HG03064 (cell line): ENCODE data around the gene HFE.

Experiments
- ATAC-seq: cut with Tn5 transposase; IDR thresholded peaks from one replicate; pipeline ENCODE4 v1.9.1; 2021; ENCODE audit warnings: low read depth; ENCODE audit not compliant: unreplicated experiment

HFE gene

DNA sequence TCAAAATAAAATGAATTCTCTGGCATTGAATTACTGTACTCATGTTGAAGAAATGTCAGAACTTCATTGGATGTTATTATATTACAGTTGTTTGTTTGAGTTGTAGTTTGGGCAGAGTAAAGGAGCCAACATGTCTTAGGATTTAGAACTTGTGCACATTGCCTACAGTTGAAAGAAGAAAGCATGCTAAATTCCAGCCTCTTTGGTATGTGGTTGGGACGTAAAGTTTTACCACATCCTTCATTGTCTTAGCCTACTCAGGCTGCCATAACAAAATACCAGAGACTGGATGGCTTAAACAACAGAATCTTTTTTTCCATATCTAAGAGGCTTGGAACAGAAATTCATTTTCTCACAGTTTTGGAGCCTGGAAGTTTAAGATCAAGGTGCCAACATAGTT lies 42.4 kb downstream of the HFE start:
- no peak for ATAC-seq

DNA sequence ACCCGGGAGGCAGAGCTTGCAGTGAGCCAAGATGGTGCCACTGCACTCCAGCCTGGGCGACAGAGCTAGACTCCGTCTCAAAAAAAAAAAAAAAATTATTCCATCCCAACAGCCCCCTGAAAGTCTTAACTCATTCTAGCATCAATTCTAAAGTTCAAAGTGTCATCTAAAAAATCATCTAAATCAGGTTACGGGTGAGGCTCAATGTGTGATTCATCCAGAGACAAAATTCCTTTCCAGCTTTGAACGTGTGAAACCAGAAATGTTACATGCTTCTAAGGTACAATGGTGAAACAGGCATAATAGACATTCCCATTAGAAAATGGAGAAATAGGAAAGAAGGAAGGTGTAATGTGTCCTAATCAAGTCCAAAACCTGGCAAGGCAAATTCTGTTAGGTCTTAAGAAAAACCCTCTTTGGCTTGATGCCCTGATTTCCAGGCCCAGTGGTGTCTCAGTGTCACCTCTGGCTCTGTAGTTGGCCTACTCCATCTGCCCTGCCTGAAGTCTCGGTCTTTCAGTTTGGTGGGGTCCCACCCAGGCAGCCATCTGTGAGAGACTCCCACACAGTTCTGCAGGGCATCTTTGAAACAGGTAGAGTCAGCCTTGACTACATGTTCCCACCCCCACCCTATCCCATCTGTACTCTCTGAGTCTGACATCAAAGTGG lies 43.5 kb downstream of the HFE start:
- ATAC-seq, result no peak

DNA sequence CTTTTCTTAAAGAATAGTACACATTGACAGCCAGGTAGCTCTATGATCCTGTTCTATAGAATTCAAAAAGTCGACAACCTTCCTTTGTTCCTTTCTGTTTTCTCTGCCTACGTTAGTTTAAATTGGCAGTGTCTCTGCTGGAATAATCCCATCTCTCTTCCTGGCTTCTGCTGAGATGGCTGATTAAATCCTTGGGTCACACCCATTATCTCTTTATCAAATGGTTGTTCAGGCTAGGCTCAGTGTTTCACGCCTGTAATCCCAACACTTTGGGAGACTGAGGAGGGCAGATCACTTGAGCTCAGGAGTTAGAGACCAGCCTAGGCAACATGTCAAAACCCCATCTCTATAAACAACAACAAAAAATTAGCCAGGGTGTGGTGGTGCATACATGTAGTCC lies 44.4 kb downstream of the HFE start:
- no peak for ATAC-seq

GRCh38 chr6:26133730-26134129 lies 46.5 kb downstream of the HFE start:
- ATAC-seq, result no peak

- no peak for ATAC-seq
These were observed 49.1 kb downstream of the HFE start for GRCh38 chr6:26136321-26136720.

DNA sequence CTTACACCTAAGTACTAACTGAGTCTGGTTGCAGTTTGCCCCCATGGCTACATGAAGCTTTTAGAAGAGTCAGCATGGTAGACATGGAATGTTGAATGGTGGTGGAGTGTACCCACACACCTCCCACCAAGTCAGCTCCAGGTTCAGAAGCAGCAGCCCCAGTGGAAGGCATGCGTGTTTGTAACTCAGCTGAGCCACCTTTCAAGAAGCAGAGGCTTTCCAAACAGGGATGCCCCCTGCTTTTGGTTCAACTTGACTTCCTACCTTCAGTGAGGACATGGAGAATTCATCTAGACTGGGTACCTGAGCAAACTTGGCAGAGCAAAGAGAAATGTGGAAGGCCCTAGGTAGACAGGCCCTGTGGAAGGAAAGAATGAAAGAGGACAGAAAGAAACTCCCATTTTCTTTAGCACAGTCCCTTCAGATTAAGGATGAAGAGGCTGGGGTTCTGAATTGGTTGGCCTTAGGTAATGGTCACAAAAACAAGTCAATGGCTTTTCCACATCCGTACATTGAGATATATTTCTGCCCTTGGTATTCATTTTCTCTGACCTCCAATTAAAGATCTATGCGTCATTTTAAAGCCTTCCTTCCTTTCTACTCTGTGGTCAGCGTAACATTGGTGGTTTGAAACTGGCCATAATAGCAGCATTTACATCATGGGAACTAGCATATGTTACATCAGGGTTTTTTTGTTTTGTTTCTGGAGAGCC lies 53.2 kb downstream of the HFE start:
- ATAC-seq, result no peak

GRCh38 chr6:26140967-26141294 lies 53.7 kb downstream of the HFE start:
- no peak for ATAC-seq

DNA sequence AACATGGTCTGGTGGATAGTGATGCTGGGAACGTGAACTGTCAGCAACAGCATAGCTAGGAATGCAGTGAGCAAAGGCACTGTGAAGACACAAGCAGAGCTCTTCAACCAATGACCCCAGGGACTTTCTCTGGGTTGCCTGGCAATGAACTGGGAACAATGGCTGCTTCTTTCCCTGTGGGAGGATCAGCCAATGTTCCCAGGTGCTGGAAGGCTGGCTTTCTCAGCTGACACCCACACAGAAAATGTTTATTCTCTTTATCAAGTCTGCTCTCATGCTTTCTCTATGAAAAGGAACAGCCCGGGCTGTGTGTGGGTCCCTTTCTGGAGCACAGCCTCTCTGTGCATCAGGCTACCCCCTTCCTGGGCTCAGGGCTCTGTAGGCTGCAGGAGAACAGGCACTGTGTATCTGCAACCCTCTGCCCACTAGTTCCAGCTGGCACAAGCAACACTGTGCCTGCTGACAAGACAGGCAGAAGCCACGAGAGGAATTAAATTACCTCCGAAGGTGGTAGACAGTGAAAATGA lies 54.2 kb downstream of the HFE start:
- ATAC-seq, result no peak

- no peak for ATAC-seq
These were observed 54.8 kb downstream of the HFE start for GRCh38 chr6:26142026-26142425.
